T-helper 2 cell (primary cell): ENCODE data around the gene CHMP1A.
"Not testable (repeated sequence)": the region's sequence is repeated elsewhere in the genome, so short reads cannot be mapped to it uniquely, and the experiment has no call there.

ENCODE experiments used
- DNase-seq, 5 experiments: peaks; one replicate each; pipeline versions ENCODE4 v3.0.0 to v3.0.0-alpha.2; 2012 to 2022
- total RNA-seq, 2 donors: gene quantifications; one replicate each; lab custom pipeline; 2026; lab: John Stamatoyannopoulos, UW

Gene CHMP1A
- 61.4 to 61.6 reads per million in 2 donors for total RNA-seq

DNA sequence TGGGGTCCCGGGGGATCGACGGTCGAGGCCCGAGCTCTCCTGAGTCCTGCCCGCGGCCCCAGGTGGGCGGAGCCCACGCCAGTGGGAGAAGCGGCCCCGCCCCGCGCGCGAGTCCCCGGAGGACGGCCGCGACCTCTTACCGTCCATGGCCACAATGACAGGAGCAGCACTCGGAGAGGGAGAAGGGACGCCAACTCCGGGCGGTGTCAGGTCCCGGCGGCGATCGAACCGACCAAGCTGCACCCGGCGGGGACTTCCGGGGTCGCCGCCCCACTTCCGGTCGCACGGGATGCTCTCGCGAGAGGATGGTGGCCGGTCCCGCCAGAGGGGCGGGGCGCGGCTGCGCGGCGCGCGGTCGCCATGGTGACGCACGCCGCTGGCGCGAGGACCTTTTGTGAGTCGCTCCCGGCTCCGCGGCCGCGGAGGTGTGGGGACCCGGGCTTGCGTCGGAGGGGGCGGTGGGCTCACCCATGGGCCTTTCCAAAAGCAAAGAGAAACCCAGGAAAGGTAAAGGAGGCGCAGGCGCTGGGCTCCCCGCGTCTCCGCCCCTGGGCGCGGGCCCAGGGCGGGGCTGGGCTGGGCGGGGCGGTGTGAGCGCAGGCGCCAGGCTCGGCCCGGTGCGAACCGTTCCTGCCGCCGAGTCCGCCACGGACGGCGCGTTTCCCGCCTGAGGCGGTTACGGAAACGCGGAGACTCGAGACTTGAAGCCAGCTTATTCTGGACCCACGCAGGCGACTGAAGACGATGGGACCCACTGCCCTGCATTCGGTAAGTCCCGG lies at the start of gene CHMP1A, which contains the start of gene SPATA33:
Gene CHMP1A, minus strand, starts transcription at position 267 of the 779 bp plus-strand sequence. Its CDS starts 120 bp downstream, at position 147.
Gene SPATA33, plus strand, starts transcription at position 395 of the 779 bp plus-strand sequence. Its CDS starts 76 bp downstream, at position 471.
- peak; percentile 86 to 92 (median 88) for DNase-seq

DNA sequence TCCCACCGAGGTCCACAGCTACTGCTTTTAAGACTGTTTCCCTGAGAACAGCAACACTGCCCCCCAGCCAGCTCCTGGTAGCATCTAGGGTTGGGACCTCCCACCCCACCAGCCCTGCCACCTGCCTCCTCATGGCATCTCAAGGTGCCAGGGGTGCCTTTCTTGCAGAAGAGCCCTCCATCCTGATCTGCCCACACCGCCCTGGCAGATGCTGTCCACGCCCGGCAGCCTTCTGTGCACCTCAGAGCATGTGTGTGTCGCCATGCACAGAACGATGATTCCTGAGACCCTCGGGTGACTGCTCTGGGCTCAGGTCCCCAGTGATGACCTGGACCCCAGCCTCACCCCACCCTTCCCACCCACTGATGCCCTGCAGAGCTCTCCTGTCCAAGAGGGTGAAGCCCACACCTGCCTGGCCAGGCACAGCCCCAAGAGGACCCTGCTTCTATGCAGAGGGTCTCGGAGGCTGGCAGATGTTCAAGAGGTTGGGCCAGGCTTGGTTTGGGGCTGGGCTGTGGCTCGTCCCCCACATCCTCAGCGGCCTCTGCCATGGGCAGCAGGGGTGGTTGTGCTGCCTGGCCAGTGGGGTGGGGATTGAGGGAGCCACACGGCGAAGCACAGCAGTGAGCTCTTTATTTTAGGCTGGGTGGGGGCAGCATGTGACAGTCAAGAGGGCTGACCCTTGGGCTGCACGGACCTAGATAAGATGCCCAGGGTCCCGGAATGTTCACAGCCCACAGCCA lies 49.2 kb upstream of the CHMP1A start:
- DNase-seq, result no peak

DNA sequence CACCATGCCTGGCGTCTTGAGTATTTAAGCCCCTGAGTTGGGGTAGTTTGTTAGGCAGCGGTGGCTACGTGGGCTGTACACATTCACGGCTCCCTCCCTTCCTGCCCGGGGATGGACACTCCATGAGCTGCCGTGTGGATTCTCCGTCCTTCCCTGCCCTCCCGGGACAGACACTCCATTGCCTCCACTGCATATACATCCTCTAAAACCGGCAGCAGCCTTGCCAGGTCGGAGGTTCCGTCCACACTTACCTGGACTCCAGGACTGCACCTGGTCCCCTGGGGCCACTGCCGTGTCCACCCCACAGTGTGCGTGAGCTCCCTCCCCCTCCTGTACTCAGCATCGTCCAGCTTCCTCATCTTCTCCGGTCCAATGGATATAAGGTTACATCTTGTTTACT lies 47.5 kb upstream of the CHMP1A start:
- no peak for DNase-seq

DNA sequence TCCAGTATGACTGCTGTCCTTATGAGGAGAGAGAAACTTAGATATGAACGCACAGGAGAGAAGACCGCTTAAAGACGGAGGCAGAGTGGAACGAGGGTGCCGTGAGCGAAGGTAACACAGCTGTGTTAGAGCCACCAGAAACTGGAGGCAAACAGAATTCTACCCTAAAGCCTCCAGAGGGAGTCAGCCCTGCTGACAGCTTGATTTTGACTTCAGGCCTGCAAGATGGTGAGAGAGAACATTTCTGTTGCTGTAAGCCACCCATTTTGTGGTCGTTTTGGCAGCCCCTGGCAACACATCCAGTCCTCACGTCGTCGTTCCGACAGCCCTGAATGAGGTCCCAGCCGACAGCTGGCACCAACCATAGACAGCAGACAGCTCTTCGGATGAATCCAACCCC lies 46.8 kb upstream of the CHMP1A start:
- DNase-seq, result no peak

DNA sequence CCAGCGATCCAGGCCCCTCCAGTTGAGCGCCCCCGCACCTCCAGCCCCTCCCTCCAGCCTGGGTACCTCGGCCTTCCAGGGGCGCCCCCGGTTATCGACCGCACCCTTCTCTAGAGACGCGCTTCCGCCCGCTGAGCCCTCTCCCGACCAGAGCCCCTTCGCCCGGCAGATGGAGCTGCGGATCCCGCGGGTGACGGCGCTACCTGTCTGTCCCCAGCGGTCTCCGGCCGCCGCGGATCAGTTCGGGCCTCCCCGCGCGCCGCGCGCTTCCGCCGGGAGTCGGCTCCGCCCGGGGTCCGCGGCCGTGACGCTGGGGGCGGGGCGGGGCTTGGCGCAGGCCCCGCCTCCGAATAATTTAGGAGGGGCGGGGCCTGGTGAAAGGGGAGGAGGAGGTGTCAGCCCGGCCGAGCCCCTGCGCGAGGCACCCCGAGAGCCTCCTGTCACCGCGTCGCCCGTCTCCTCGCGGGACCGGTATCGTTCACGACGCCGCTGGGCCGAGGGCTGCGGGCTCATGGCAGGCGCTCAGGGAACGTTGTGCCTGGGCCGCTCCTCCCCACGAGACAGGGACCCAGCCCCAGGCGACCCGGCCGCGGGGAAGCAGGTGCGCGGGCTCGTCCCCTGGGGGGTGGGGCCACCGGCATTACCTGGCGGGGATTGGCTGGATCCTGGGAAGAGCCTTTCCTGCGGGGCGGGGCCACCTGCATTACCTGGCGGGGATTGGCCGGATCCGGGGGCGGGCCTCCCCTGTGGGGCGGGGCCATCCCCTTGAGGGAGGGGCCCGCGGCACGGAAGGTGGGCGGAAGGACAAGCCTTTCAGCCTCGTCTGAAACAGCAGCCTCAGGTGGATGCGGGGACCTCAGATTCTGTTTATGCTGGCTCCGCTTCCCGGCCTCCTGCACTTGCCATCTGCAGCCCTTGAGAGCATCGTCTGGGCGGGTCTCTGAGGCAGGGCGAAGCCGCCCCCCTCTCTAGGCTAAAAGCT lies 44.2 kb upstream of the CHMP1A start, which contains the start of gene SPATA2L:
Gene SPATA2L, minus strand, starts transcription at position 281 of the 982 bp plus-strand sequence. CDS start 473 bp downstream, outside the sequence.
- DNase-seq, result peak; percentile 96 to 98 (median 97)

DNA sequence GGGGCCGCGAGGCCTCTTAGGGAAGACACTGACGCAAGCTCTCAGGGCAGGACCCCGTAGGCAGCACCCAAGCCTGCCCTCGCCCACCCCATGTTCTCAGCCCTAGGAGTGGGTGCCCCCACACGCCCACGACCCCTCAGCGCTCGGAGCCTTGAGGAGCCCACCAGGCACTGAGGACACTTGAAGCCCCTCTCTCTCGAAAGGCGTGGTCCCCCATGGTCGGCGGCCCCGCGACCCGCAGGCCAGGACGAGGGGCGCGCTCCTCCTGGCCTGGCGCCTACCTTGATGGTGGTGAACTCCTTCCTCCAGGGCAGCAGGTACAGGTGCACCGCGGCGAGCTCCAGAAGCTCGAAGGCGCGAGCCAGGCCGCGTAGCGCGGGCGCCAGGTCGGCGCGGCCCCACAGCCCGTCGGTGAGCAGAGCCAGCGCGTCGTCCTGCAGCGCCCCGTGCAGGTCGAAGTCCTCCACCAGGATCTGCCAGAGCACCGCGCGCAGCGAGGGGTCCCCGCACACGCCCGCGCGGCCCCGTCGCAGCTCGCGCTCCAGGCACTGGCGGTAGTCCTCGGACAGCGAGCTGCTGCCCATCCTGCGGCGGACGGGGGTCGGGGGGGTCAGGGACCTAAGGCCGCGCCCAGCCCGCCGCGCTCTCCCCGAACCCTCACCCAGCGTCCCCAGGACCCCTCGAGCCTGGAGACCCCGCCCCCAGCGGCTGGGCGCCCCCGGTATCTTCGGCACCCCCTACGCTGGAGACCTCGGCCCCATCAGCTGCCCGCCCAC lies 43.3 kb upstream of the CHMP1A start:
- DNase-seq, result peak in 3 of 5 experiments; percentile 49 to 80 (median 52)

DNA sequence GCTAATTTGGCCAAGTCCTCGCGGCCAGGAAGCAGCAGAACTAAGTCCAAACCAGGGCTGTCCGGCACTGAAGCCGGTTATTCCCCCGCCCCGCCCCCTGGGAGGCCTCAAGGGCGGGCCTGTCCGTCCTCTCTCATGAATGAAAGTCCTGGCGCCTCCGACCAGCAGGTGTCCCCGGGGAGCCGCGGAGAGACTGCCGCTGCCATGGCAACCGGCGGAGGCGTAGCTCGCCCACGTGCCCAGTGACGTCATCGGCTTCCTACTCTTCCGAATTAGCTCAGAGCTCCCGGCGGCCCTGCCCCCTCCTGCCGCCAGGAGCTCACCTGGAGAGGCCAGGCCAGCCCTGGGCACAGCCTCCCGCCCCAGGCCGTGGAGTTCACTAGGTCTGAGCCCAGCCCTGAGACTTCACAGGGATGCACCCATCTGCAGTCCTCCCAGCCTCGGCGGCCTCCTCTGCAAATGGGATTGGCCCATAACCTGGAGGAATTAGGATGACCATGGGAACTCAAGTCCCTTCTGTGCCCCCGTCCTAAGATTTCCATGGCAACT lies 42.7 kb upstream of the CHMP1A start:
- DNase-seq, result peak; percentile 90 to 97 (median 93)

DNA sequence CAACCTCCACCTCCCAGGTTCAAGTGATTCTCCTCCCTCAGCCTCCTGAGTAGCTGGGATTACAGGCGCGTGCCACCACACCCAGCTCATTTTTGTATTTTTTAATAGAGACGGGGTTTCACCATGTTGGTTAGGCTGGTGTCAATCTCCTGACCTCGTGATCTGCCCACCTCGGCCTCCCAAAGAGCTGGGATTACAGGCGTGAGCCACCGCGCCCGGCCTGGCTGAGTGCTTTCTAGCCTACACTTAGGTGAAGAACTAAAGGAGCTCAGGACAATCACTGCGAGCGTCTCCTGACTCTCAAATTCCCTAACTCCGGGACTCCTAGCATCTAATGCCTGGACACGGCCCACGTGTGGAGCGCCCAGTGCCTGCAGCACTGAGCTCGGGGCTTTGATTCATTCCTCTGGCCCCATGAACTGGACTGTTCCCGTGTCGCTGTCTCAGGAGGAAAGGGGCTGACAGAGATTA lies 42.2 kb upstream of the CHMP1A start:
- DNase-seq, result not testable (repeated sequence)

DNA sequence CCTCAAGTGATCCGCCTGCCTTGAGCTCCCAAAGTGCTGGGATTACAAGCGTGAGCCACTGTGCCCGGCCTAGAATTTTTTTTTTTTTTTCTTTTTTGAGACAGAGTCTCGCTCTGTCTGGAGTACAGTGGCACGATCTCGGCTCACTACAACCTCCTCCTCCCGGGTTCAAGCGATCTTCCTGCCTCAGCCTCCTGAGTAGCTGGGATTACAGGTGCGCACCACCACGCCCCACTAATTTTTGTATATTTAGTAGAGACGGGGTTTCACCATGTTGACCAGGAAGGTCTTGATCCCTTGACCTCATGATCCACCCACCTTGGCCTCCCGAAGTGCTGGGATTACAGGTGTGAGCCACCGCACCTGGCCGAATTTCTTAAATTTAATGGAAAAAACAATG lies 41.2 kb upstream of the CHMP1A start:
- not testable (repeated sequence) for DNase-seq

DNA sequence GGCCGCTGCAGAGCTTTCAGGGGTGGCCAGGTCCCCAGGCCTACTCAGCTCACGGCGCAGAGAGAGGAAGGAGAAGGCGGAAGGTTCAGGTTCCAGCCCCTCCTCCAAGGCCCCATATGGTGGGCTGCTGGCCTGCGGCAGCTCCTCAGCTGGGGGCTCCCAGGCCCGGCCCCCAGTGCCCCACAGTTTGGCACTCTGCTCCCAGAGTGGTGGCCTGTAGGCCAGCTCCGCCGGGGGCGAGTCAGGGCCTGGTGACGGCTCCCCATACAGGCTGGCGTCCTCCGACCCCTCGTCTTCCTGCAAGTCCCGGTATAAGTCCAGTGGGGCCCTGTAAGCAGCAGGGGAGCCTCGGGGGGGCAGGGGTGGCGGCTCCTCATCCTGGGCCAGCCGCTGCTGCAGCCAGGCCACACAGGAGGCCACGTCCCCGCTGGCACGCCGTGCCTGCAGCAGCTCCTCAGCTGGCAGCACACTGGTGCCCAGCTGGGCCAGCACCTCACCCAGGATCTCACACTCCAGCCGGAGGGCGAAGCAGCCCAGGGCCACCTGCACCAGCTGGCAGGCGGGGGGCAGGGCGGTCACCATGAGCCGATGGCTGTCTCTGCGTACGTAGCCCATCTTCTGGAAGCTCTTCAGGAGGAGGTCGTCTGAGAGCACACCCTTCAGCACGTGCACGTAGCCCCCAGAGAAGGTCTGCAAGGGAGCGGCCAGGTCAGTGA lies 40.3 kb upstream of the CHMP1A start:
- no peak for DNase-seq

DNA sequence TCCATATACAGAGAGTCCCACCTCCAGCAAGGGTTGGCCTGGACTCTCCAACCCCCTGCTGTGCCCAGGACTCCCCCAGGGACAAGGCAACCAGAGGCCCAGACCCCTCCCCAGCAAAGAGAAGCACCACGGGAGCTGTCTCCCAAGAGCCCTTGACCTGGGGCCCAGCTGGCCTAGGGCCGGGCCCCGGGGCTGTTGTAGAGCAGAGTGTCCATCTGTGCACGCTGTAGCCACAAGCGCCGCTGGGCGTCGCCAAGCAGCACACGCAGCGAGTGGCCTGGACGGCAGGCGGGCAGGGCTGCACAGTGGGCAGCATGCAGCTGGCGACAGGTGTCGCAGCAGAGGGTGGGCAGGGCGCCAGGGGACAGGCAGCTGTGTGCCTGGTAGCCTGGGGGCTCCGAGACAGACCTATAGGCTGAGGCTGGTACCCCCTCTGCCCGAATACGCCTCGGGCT lies 39.7 kb upstream of the CHMP1A start:
- no peak for DNase-seq

DNA sequence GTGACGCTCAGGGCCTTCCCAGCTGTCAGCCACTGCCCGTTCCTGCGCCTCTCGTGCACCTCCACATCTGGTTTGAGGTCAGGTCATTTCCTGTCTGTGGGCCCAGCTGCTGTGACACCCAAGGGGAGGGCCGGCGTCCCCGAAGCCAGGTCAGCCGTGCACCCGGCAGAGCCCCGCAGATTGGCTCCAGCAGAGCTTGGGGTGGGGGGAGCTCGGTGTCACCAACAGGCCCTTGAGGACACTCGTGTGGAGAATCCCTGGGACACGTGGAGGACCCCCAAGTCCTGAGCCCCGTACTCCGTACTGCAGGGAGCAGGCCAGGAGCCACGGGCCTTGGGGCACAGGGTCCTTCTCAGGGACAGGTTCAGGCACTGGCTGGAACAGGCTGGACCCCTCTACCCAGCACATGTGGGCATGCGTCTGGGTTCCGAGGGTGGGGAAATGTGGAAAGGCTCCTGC lies 39.2 kb upstream of the CHMP1A start:
- DNase-seq, result peak in 2 of 5 experiments; percentile 66 to 72

DNA sequence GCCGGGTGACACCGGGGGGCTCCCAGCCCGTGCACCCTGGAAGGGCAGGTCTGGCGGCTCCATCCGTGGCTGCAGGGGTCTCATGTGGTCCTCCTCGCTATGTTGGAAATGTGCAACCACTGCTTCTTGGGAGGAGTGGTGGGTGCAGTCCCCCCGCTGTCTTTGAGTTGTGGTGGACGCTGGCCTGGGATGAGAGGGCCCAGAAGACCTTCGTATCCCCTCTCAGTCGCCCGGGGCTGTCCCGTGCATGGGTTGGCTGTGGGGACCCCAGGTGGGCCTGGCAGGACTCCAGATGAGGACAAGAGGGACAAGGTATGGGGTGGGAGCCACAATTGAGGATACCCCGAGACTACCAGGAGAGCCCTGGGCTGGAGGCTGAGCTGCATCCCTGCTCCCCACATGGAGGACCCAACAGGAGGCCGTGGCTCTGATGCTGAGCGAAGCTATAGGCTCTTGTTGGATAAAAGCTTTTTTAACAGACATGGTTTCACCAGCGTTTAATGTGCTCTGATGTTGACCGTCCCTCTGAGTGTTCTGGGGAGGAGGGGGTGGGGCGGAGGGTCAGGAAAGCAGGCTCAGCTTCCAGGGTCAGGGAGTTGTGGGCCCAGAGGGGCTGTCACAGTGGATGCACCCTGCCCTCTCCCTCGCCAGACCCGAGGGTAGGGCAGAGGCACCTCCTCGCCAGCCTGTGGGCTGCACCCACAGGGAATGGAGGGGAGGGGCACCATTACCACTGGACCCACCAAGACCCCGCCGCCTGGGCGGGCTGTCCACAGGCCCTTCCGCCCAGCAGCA lies 38.6 kb upstream of the CHMP1A start:
- DNase-seq, result no peak

DNA sequence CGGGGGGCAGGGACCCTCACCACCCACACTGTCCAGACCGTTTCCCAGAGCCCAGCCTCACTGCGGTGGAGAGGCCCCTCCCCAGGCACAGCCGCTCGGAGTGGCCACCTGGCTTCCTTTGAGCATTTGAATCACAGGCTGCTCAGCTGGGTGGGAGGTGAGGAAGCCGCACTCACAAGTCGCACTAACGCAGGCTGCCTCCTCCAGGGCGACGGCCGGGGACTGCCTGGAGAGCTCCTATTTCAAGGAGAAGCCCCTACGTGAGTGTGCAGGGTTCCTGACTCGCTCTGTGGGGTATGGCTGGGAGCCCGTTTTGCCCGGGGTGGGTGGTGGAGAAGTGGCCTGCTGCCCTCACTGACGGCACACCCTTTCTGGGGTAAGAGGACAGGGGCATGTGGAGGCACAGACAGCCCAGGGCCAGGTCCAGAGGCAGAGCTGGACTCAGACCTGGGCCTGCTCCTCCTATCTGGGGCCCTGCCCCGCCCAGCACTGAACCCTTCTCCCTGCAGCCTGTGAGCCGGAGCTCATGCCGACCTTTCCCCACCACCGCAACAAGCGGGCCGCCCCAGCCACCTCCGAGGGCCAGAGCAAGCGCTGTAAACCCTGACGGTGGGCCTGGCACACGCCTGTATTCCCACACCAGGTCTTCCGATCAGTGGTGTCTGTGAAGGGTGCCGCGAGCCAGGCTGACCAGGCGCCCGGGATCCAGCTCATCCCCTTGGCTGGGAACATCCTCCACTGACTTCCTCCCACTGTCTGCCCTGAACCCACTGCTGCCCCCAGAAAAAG lies 37.8 kb upstream of the CHMP1A start:
- DNase-seq, result no peak

DNA sequence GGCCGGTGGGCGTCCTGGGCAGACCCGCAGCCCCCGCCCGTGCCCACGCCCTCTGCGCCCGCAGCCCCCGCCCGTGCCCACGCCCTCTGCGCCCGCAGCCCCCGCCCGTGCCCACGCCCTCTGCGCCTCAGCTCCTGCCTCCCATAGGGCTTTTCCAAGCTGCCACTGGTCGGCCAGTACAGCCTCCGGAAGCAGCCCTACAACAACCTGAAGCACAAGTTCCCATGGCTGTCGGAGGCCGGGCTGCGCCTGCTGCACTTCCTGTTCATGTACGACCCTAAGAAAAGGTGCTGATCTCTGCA lies 37.2 kb upstream of the CHMP1A start:
- DNase-seq, result not testable (repeated sequence)

DNA sequence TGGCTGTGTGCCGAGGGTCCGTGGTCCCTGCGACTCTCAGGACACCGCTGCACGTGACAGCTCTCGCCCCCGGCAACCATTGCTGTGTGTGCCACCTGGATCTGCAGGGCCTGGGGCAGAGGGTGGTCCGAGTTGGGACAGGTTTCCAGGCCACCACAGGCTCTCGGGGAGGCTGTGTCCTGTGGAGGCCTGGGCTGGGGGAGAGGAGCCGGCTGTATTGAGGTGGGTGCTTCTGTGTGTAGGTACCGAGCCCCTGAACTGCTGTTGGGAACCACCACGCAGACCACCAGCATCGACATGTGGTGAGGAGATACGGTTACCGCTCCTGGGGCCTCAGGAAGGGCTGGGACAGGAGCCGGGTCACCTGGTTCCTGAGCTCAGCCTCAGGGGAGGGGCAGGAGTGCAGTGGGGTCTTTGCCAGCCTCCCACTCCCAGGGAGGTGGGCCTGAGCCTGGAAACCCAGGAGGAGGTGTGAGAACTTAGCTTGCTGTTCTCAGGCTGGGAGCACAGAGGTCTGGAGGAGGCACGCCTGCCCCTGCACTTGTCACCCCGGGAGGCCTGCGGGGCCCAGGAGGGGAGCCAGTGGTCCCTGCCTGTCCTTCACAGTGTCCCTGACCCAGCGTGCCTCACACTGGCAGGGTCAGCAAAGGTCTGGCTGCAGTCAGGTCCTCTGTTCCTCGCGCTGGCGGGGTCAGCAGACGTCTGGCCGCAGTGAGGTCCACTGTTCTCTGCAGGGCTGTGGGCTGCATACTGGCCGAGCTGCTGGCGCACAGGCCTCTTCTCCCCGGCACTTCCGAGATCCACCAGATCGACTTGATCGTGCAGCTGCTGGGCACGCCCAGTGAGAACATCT lies 36.6 kb upstream of the CHMP1A start:
- DNase-seq, result no peak

DNA sequence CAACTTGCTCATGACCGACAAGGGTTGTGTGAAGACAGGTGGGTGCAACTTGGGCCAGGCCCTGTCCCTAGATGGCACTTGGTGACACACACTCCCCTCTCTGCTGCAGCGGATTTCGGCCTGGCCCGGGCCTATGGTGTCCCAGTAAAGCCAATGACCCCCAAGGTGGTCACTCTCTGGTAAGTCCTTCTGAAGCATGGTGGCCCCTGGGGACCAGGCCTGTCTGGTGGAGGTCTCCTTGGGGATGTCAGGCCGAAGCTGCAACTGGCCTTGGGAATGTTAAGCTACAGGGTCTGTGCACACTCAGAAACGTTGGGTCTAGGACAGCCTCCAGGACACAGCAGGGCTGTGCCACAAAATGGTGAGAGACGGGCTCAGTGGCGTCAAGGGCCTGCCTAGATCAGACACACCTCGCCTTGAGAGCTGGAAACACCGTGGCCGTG lies 35.8 kb upstream of the CHMP1A start:
- no peak for DNase-seq
